K562 (cell line): ENCODE data around the gene MBNL1. TPM values are rescaled to one million over a fixed set of nuclear protein-coding genes. Genes with fewer than 3 reads are reported as not detected.

Source experiments
- ATAC-seq: fragments of 200-7000 bp; cut with Tn5 transposase; 3 replicates; pipeline ENCODE4 v1.9.1; 2020; ENCODE audit warnings: moderate library complexity
- BruUV-seq: library from RNA; stranded (reverse); fragments of 400-500 nt; replicated peaks from 2 replicates; lab custom pipeline; 2021; lab: Mats Ljungman, UMichigan
- CTCF ChIA-PET: fragments of 300-600 bp; formaldehyde crosslinking; extraction: SDS; loops from one replicate; lab custom pipeline; 2021; ENCODE audit warnings: low intra/inter-chr PET ratio; lab: Yijun Ruan, JAX
- POLR2A ChIA-PET: fragments of 300-600, 350-650 bp; sonication (Branson Sonifier 250); formaldehyde crosslinking; extraction: SDS; loops from one replicate; lab custom pipeline; 2021; ENCODE audit warnings: antibody characterized with exemption, inconsistent platforms; lab: Yijun Ruan, JAX
- DNase-seq, 4 experiments: peaks; one replicate each; pipeline versions ENCODE4 v3.0.0 to v3.0.0-alpha.2; 2011 to 2018; ENCODE audit warnings: low spot score in 3 of 4, mixed read lengths in 3 of 4; ENCODE audit errors: extremely low read depth in 1 of 4
- FAIRE-seq: peaks from 2 replicates; lab custom pipeline; 2011; peaks lifted over from hg19 to GRCh38; lab: Jason Lieb, UNC
- H2AFZ ChIP-seq: 2 replicates; pipeline ENCODE4 v1.6.0; 2011; ENCODE audit warnings: low read depth, low read length, control low read depth, inconsistent platforms
- H3K27ac ChIP-seq: fragments of 200-600 bp; 3 replicates; pipeline ENCODE4 v1.8.0; 2011; ENCODE audit warnings: low read depth, mild to moderate bottlenecking, control low read depth, inconsistent platforms, low read length, moderate library complexity, mixed read lengths; ENCODE audit errors: extremely low read depth
- H3K27me3 ChIP-seq, 2 experiments: fragments of 300-600 bp in 1 of 2; 2 replicates in 1 of 2; 3 replicates in 1 of 2; pipeline versions ENCODE4 v1.6.0 to v1.8.0; 2011; ENCODE audit warnings: inconsistent platforms in 2 of 2, low read length in 2 of 2, mild to moderate bottlenecking in 1 of 2, mixed read lengths in 1 of 2, moderate library complexity in 1 of 2; ENCODE audit not compliant: control insufficient read depth in 2 of 2, insufficient read depth in 2 of 2
- H3K36me3 ChIP-seq: fragments of 300-600 bp; 3 replicates; pipeline ENCODE4 v1.8.0; 2011; ENCODE audit warnings: mild to moderate bottlenecking, low read length, inconsistent platforms; ENCODE audit not compliant: control insufficient read depth, insufficient read depth
- H3K4me1 ChIP-seq, 2 experiments: fragments of 200-600 bp in 1 of 2; replicated peaks in 1 of 2; 2 replicates in 1 of 2; 3 replicates in 1 of 2; pipeline versions ENCODE4 v1.5.1 to v1.8.0; 2011; ENCODE audit warnings: inconsistent platforms in 2 of 2, low read length in 2 of 2, mild to moderate bottlenecking in 1 of 2, mixed read lengths in 1 of 2, moderate library complexity in 1 of 2; ENCODE audit not compliant: control insufficient read depth in 2 of 2, insufficient read depth in 2 of 2
- H3K4me2 ChIP-seq: 2 replicates; pipeline ENCODE4 v1.6.1; 2011; ENCODE audit warnings: low read length, control low read depth, inconsistent platforms, mixed read lengths; ENCODE audit not compliant: insufficient read depth
- H3K4me3 ChIP-seq: fragments of 200-600 bp; sonication (generic), shearing (Covaris generic); 2 replicates; pipeline ENCODE4 v1.5.1; 2016; ENCODE audit warnings: control low read depth, inconsistent platforms
- H3K79me2 ChIP-seq: fragments of 200-600 bp; 3 replicates; pipeline ENCODE4 v1.8.0; 2011; ENCODE audit warnings: low read length, inconsistent platforms; ENCODE audit not compliant: control insufficient read depth, insufficient read depth
- H3K9ac ChIP-seq, 2 experiments: 2 replicates each; pipeline versions ENCODE4 v1.6.0 to v1.6.1; 2011; ENCODE audit warnings: low read depth in 2 of 2, low read length in 2 of 2, control low read depth in 1 of 2, inconsistent platforms in 1 of 2, mild to moderate bottlenecking in 1 of 2, mixed read lengths in 1 of 2; ENCODE audit not compliant: insufficient read depth in 1 of 2
- H3K9me1 ChIP-seq: one replicate; pipeline ENCODE4 v1.6.0; 2011; ENCODE audit warnings: inconsistent platforms, mild to moderate bottlenecking, low read length, moderate library complexity; ENCODE audit not compliant: control insufficient read depth, insufficient read depth
- H3K9me3 ChIP-seq: replicated peaks from 2 replicates; pipeline ENCODE4 v1.5.1; 2011; ENCODE audit warnings: low read depth, low read length, inconsistent platforms; ENCODE audit not compliant: control insufficient read depth, insufficient read depth
- H4K20me1 ChIP-seq: replicated peaks from 2 replicates; pipeline ENCODE4 v1.6.1; 2011; ENCODE audit warnings: low read length, inconsistent platforms, mixed read lengths; ENCODE audit not compliant: control insufficient read depth, insufficient read depth
- CBFA2T2 ChIP-seq: fragments of 450-650 bp; conservative IDR thresholded peaks from 2 replicates; pipeline ENCODE4 v1.6.1; 2017; ENCODE audit warnings: mild to moderate bottlenecking
- CTCF ChIP-seq, 3 experiments: IDR thresholded peaks in 2 of 3; conservative IDR thresholded peaks in 1 of 3; 2 replicates each; pipeline ENCODE4 v1.5.1; 2011 to 2012; ENCODE audit warnings: low read length in 3 of 3, mild to moderate bottlenecking in 3 of 3, control low read depth in 2 of 3, improper control_type of control experiment in 1 of 3, inconsistent platforms in 1 of 3, low read depth in 1 of 3, mixed read lengths in 1 of 3, moderate library complexity in 1 of 3; ENCODE audit not compliant: insufficient read depth in 2 of 3
- E2F8 ChIP-seq: fragments of 450-650 bp; IDR thresholded peaks from 2 replicates; pipeline ENCODE4 v1.7.1; 2018; ENCODE audit warnings: mild to moderate bottlenecking, low read depth; ENCODE audit not compliant: partially characterized antibody
- HCFC1 ChIP-seq: IDR thresholded peaks from 2 replicates; pipeline ENCODE4 v1.6.1; 2012; ENCODE audit warnings: low read depth, low read length, improper control_type of control experiment
- HNRNPLL ChIP-seq: fragments of 200-400 bp; formaldehyde crosslinking; IDR thresholded peaks from 2 replicates; pipeline ENCODE4 v1.6.1; 2017; ENCODE audit warnings: low read length, low read depth, mild to moderate bottlenecking; ENCODE audit not compliant: poor library complexity, severe bottlenecking
- MED1 ChIP-seq: sonication (generic); formaldehyde crosslinking; IDR thresholded peaks from 2 replicates; pipeline ENCODE4 v1.8.1; 2023; ENCODE audit warnings: missing genetic modification reagents, borderline replicate concordance
- POU5F1 ChIP-seq: fragments of 150-350 bp; IDR thresholded peaks from 2 replicates; pipeline ENCODE4 v1.6.1; 2014; ENCODE audit warnings: borderline replicate concordance, low read length, low read depth, mild to moderate bottlenecking; ENCODE audit not compliant: partially characterized antibody
- RAD51 ChIP-seq: fragments of 450-650 bp; IDR thresholded peaks from 2 replicates; pipeline ENCODE4 v1.7.1; 2016; ENCODE audit warnings: low read depth, mild to moderate bottlenecking, borderline replicate concordance
- RBM22 ChIP-seq: fragments of 200-400 bp; formaldehyde crosslinking; IDR thresholded peaks from 2 replicates; pipeline ENCODE4 v1.6.1; 2018; ENCODE audit warnings: low read length, low read depth; ENCODE audit not compliant: poor library complexity, severe bottlenecking
- ZBTB17 ChIP-seq: fragments of 450-650 bp; formaldehyde crosslinking; IDR thresholded peaks from 2 replicates; pipeline ENCODE4 v1.4.0; 2020; ENCODE audit warnings: mild to moderate bottlenecking
- ZBTB34 ChIP-seq: fragments of 250-450 bp; sonication (Bioruptor Pico); IDR thresholded peaks from 2 replicates; pipeline ENCODE4 v1.8.0; 2021; ENCODE audit warnings: mild to moderate bottlenecking, moderate library complexity
- ZNF431 ChIP-seq: sonication (generic); formaldehyde crosslinking; IDR thresholded peaks from 2 replicates; pipeline ENCODE4 v1.8.0; 2022; ENCODE audit warnings: mild to moderate bottlenecking, missing genetic modification reagents
- ZNF444 ChIP-seq: fragments of 250-450 bp; sonication (Bioruptor Pico); IDR thresholded peaks from 2 replicates; pipeline ENCODE4 v1.4.0; 2020; ENCODE audit warnings: mild to moderate bottlenecking, moderate library complexity
- ZSCAN32 ChIP-seq: fragments of 450-650 bp; formaldehyde crosslinking; IDR thresholded peaks from 2 replicates; pipeline ENCODE4 v1.4.0; 2020; ENCODE audit warnings: mild to moderate bottlenecking, moderate library complexity
- WGBS: fragments of 100-300 bp; shearing (Covaris generic); methylation state at CpG from one replicate; pipeline ENCODE4 v1.1.6; 2016; ENCODE audit warnings: low coverage, mixed read lengths; ENCODE audit not compliant: insufficient coverage; ENCODE audit errors: missing lambda C conversion rate; 5-methylcytosine and 5-hydroxymethylcytosine counted together
- in situ Hi-C: fragments of 300-500 bp; cut with MboI; formaldehyde crosslinking; loops from 4 replicates; pipeline ENCODE4 v1.15.0; 2018; ENCODE audit warnings: inconsistent platforms, mixed read lengths
- intact Hi-C: fragments of 100-400 bp; cut with micrococcal nuclease; formaldehyde crosslinking; loops from 2 replicates; pipeline ENCODE4 v1.14.2; 2022
- polyA plus RNA-seq, 8 experiments: library from polyadenylated mRNA; depleted of rRNA in 4 of 8; stranded (reverse) in 5 of 8; unstranded in 3 of 8; fragments of >200 nt; fragmentation: Nextera tagmentation in 2 of 8; fragmentation: Illumina TruSeq in 1 of 8; extraction: Ambion mirVana in 2 of 8; extraction: Trizol in 1 of 8; gene quantifications; 2 replicates each; pipeline versions ENCODE4 v1.2.1 to v1.2.3, GENCODE V29; 2011 to 2014; ENCODE audit warnings: inconsistent platforms in 1 of 8, missing spikeins in 1 of 8
- total RNA-seq, 7 experiments: library from RNA; depleted of rRNA in 6 of 7; stranded (reverse); fragments of >200 nt in 6 of 7; fragmentation: Illumina TruSeq in 2 of 7; extraction: Trizol in 2 of 7; gene quantifications; 2 replicates each; pipeline versions ENCODE4 v1.2.1 to v1.2.3, GENCODE V29; 2011 to 2021; ENCODE audit warnings: low replicate concordance in 1 of 7

Gene MBNL1
- total and polyA plus RNA-seq, 9 of the 15 experiments (the other 6 are each of a cell fraction or from before 2014, with no cell fraction given), result 70.3 to 243 (median 220) TPM

GRCh38 chr3:152458376-152459117, 189.8 kb downstream of the MBNL1 start (continued):
- TF ChIP-seq ZBTB34 (CRISPR knock-in tag) (no peak), POU5F1 (no peak), RBM22 (no peak), HNRNPLL (no peak), ZSCAN32 (CRISPR knock-in tag) (no peak), MED1 (CRISPR knock-in tag) (no peak), ZBTB17 (CRISPR knock-in tag) (no peak)

- DNase-seq, result no peak
- H3K4me1 ChIP-seq, result no peaks in the 10 kb centered on the region
- ChIA-PET CTCF (no interaction called here), POLR2A (interaction anchor here (1.5 kb wide), 1 partner anchor 11 kb away, joined by 4 read pairs; no protein-coding TSS in a partner anchor)
- H3K4me3 ChIP-seq, result no peak overlapping the region
- intact Hi-C loops (no loop called here), in situ Hi-C loops (no loop called here)
- no peaks in the 10 kb centered on the region for H4K20me1 ChIP-seq
- H3K9me1 ChIP-seq, result no peaks in the 10 kb centered on the region
- no TSS peak for BruUV-seq
- no peak for ATAC-seq
- no peak for FAIRE-seq
- H3K36me3 ChIP-seq, result peaks cover 92% of the 10 kb centered on the region
- H3K4me2 ChIP-seq, result no peak overlapping the region
- H3K9me3 ChIP-seq, result no peaks in the 10 kb centered on the region
- no peak overlapping the region for H3K27ac ChIP-seq
- H3K9ac ChIP-seq, result no peak overlapping the region
- H3K79me2 ChIP-seq, result peaks cover 4% of the 10 kb centered on the region; the same call in 1 of the 3 replicates
- H3K27me3 ChIP-seq, result no peaks in the 10 kb centered on the region
- no peak overlapping the region for H2AFZ ChIP-seq
- 100% methylated on average over 2 of the region's 2 CpGs for WGBS
- TF ChIP-seq CBFA2T2, result no peak
- TF ChIP-seq ZNF431 (CRISPR knock-in tag), result no peak
- TF ChIP-seq CTCF (IDR thresholded peaks at IDR 0.05 in 2 of 3, conservative IDR thresholded peaks at IDR 0.05 in 1 of 3; ENCODE audit: insufficient read depth in 2 of 3, low read depth in 1 of 3, low read length in 3 of 3), result no peak
- TF ChIP-seq HCFC1, result no peak
- no peak for TF ChIP-seq HNRNPLL
- TF ChIP-seq RAD51, result no peak
- TF ChIP-seq E2F8, result no peak
- TF ChIP-seq ZNF444 (CRISPR knock-in tag), result no peak
These were observed 190.4 kb downstream of the MBNL1 start for GRCh38 chr3:152459118-152459515.
